ENCODE data around the gene PTGES3. TPM values are rescaled to one million over a fixed set of nuclear protein-coding genes. Genes with fewer than 3 reads are reported as not detected.

Gene PTGES3
- total RNA-seq, 4 donors from 2014 or later = 80.7 to 236 (median 141) TPM

DNA sequence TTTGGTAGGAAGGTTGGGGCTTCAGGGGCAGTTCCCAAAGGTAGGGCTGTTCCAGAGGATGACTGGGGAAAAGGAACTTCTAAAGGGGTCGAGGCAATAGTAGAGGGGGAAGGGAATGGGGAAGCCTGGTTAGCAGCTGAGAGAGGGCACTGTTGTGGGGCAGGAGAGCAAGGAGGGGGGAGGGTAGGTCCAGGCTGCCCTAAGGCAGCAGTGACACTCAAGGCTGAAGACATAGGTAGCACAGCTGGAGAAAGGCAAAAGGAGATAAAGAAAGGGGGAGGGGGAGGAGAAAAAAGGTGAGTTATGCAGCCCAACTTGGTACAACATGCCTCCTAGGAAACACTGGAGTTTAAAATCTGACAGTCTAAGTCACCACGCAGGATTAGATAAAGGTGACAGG, 33.1 kb upstream of the PTGES3 start:
- Histone ChIP-seq H3K4me3 (no peak overlapping the region), H3K27ac (no peak overlapping the region), H3K4me1 (peaks cover 14 to 28% of the 10 kb centered on the region in 2 donors), H3K36me3 (no peaks in the 10 kb centered on the region), H3K27me3 (no peaks in the 10 kb centered on the region), H3K9me3 (no peaks in the 10 kb centered on the region)
- TF ChIP-seq, protein P1, sequence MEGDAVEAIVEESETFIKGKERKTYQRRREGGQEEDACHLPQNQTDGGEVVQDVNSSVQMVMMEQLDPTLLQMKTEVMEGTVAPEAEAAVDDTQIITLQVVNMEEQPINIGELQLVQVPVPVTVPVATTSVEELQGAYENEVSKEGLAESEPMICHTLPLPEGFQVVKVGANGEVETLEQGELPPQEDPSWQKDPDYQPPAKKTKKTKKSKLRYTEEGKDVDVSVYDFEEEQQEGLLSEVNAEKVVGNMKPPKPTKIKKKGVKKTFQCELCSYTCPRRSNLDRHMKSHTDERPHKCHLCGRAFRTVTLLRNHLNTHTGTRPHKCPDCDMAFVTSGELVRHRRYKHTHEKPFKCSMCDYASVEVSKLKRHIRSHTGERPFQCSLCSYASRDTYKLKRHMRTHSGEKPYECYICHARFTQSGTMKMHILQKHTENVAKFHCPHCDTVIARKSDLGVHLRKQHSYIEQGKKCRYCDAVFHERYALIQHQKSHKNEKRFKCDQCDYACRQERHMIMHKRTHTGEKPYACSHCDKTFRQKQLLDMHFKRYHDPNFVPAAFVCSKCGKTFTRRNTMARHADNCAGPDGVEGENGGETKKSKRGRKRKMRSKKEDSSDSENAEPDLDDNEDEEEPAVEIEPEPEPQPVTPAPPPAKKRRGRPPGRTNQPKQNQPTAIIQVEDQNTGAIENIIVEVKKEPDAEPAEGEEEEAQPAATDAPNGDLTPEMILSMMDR (IDR thresholded peaks at IDR 0.05) = no peak
- TF ChIP-seq POLR2A (IDR thresholded peaks at IDR 0.05) = no peak
- no peak for DNase-seq
- intact Hi-C loops (cut with DNase I; ENCODE audit: low total_unique reads) = loop anchor here (10.0 kb wide), 1 partner anchor 86 kb away; the partner anchor contains the start of gene BAZ2A

DNA sequence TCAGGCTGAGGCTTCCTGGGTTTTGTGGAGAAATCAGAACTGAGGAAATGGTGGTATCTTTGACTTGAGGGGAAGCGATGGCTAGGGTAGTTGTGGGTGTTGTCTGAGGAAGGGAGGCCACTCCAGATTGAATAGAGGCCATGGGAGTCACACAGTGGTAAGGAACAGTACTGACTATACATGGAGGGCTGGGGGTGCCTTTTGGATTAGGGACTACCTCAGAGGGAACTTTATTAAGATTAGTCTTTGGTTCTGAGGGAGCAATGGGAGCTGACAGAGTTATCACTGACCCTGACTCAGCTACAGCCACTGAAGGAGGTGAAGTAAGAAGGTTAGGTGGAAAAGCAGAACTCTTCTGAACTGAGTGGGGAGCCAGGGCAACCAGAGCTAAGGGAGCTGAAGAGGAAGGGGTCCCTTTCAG, 32.7 kb upstream of the PTGES3 start:
- H3K4me3 ChIP-seq = no peak overlapping the region
- H3K4me1 ChIP-seq = peaks cover 14 to 33% of the 10 kb centered on the region in 2 donors
- no peaks in the 10 kb centered on the region for H3K9me3 ChIP-seq
- no peaks in the 10 kb centered on the region for H3K36me3 ChIP-seq
- no peak for DNase-seq
- no peak overlapping the region for H3K27ac ChIP-seq
- intact Hi-C loops (cut with DNase I; ENCODE audit: low total_unique reads) = loop anchor here (10.0 kb wide), 1 partner anchor 86 kb away; the partner anchor contains the start of gene BAZ2A
- no peak for TF ChIP-seq POLR2A (IDR thresholded peaks at IDR 0.05)
- TF ChIP-seq, protein P1 (IDR thresholded peaks at IDR 0.05) = no peak
- H3K27me3 ChIP-seq = no peaks in the 10 kb centered on the region

DNA sequence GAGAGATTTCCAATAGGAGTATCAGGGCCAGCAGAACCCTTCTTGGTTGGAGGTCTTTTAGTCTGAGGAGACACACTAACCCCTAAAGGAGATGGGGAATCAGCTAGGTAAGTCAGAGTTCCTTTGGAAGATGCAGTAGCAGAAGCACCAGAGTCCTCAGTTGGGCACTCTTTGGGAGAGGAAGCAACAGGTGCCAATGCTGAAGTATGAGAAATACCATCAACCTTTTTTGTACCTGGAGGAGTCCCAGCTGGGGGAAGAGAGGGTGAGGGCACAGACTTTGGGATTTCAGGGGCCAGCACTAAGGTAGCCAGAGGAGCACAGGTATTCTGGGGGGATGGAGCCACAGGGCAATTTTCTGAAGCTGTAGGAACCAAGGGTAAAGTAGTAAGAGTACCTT, 31.0 kb upstream of the PTGES3 start:
- Histone ChIP-seq H3K4me1 (peaks cover 14 to 33% of the 10 kb centered on the region in 2 donors), H3K27me3 (no peaks in the 10 kb centered on the region), H3K4me3 (no peak overlapping the region), H3K27ac (no peak overlapping the region), H3K9me3 (no peaks in the 10 kb centered on the region), H3K36me3 (no peaks in the 10 kb centered on the region)
- TF ChIP-seq, protein P1 (IDR thresholded peaks at IDR 0.05) = no peak
- TF ChIP-seq POLR2A (IDR thresholded peaks at IDR 0.05) = no peak
- intact Hi-C loops (cut with DNase I; ENCODE audit: low total_unique reads) = no loop called here
- no peak for DNase-seq

GRCh38 chr12:56718636-56719035, 30.6 kb upstream of the PTGES3 start:
- Histone ChIP-seq H3K27me3 (no peaks in the 10 kb centered on the region), H3K27ac (no peak overlapping the region), H3K9me3 (no peaks in the 10 kb centered on the region), H3K36me3 (no peaks in the 10 kb centered on the region), H3K4me1 (peaks cover 14 to 33% of the 10 kb centered on the region in 2 donors), H3K4me3 (no peak overlapping the region)
- intact Hi-C loops (cut with DNase I; ENCODE audit: low total_unique reads) = no loop called here
- DNase-seq = no peak
- TF ChIP-seq, protein P1 (IDR thresholded peaks at IDR 0.05) = no peak

- Histone ChIP-seq H3K4me3 (no peak overlapping the region), H3K27ac (no peak overlapping the region), H3K27me3 (no peaks in the 10 kb centered on the region), H3K36me3 (no peaks in the 10 kb centered on the region), H3K9me3 (no peaks in the 10 kb centered on the region), H3K4me1 (peaks cover 14 to 33% of the 10 kb centered on the region in 2 donors)
- intact Hi-C loops (cut with DNase I; ENCODE audit: low total_unique reads) = no loop called here
- TF ChIP-seq POLR2A (IDR thresholded peaks at IDR 0.05) = no peak
- TF ChIP-seq, protein P1 (IDR thresholded peaks at IDR 0.05) = no peak
- DNase-seq = no peak
Observed at GRCh38 chr12:56718149-56718548, 30.1 kb upstream of the PTGES3 start.

Measured in uterus (tissue), 4 donors.